Stimulated activated CD4-positive, alpha-beta T cell treated with anti-CD3 and anti-CD28 coated beads, Interleukin-2, amount 100 ng/mL, for 48 hours (primary cell): Measurements from ENCODE around the gene GDF15.
"Not testable (repeated sequence)": the region's sequence is repeated elsewhere in the genome, so short reads cannot be mapped to it uniquely, and the experiment has no call there.

Experiments used
- DNase-seq, 2 donors: peaks; one replicate each; pipeline ENCODE4 v3.0.0-alpha.2; 2020

Gene GDF15

GRCh38 chr19:18364826-18365528 is 21.0 kb upstream of the GDF15 start:
- no peak for DNase-seq

DNA sequence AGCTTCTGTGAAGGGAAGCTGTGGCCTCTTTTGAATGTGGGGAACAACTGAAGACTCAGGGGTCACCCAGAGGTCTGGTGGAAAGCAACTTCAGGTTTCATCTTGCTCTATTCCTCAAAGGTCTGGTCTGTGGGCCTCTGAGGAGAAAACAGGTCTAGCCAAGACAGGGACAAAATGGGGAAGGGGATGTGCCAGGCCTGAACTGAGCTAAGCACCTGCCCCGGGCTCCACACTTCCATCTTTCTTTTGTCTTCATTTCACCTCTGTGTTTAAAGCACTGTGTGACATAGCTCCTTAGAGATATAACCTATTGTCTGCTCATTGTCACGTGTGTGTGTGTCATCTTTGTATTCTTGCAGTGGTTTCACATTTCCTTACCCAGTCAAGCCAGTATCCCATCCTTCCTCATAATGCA is 19.9 kb upstream of the GDF15 start:
- no peak for DNase-seq

- DNase-seq, result no peak
These were observed 17.3 kb upstream of the GDF15 start for GRCh38 chr19:18368504-18369222.

GRCh38 chr19:18373407-18373891 is 12.5 kb upstream of the GDF15 start:
- DNase-seq, result no peak

DNA sequence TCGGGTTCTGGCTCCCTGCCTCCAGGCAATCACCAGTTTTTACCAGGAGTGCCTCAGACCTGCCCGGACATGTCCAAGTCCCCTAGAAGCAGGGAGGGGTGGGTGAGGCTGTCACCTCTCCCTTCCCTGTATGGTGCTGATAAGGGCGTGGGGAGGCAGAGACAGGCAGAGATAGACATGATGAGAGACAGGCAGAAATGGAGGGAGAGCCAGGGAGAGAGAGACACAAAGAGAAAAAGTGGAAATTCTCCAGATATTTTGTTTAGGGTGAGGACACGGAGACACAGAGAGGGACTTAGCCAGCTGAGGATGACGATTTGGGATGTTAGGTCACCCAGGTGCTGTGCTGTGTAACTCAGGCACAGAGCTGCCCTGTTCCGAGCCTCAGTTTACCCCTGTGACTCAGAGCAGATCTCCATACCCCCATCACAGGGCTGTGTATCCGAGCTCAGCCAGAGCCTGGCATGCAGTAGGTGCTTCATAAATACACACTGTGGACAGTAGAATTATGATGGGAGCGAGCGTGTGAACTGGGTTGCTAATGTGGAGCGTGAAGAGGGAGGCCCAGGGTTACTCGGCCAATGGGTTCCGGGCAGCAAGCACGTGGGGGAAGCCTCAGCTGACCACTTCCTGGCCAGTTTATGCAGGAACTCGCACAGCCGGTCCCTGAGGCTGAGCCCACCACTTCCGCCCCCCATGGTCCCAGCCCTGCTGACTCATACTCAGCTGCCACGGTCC is 11.9 kb upstream of the GDF15 start:
- DNase-seq, result peak; percentile 30 to 36

DNA sequence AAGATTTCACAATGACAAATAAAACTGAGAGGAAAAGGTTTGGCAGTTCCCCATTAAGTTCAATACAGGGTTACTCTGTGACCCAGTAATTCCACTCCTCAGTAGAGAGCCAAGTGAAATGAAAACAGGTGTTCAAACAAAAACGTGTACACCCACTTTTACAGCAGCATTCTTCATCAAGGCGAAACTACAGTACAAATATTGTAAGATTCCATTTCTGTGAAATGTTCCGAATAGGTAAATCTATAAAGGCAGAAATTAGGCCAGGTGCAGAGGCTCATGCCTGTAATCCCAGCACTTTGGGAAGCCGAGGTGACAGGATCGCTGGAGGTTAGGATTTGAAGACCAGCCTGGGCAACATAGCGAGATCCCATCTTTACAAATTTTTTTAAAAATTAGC is 8.9 kb upstream of the GDF15 start:
- DNase-seq, result no peak

DNA sequence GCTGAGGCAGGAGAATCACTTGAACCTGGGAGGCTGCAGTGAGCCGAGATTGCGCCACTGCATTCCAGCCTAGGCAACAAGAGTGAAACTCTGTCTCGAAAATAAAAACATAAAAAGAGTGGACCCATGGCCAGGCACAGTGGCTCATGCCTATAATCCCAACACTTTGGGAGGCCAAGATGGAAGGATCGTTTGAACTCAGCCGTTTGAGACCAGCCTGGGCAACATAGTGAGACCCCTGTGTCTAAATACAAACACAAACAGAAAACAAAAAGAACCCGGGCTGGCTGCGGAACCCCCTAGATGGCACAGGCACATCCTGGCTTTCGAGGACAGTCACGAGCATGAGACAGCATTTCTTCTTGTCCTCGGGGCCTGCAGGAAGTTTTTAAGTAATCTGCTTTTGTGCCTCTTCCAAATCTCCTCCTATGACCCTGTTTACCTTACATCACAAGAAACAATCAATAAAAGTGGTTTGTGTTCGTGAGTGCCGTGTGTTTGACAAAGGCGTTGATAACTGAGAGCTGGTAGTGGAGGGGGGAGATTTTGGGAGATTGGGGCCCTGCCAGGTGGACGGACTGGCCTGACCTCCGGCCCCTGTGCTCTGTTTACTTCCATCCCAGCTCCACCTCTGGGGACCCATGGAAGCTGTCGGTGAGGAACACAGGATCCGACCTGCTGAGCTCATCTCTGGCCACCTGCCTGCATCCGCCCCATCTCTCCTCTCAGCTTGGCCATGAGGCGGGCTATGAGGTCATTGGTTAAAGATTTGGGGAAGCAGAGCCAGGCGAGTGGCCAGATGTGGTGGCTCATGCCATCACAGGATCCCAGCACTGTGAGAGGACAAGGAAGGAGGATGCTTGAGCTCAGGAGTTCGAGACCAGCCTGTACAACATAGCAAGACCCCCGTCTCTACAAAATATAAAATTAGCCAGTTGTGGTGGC is 5.9 kb upstream of the GDF15 start:
- no peak for DNase-seq

- DNase-seq, result no peak
These were observed 5.1 kb upstream of the GDF15 start for GRCh38 chr19:18380843-18381242.

DNA sequence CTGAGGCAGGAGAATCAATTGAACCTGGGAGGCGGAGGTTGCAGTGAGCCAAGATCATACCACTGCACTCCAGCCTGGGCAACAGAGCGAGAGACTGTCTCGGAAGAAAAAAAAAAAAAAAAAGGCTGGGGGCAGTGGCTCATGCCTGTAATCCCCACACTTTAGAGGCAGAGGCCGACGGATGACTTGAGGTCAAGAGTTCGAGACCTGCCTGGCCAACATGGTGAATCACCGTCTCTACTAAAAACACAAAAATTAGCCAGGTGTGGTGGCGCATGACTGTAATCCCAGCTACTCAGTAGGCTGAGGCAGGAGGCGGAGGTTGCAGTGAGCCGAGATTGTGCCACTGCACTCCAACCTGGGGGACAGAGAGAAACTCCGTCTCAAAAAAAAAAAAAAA is 2.3 kb upstream of the GDF15 start:
- DNase-seq, result not testable (repeated sequence)

- no peak for DNase-seq
These were observed 1.2 kb upstream of the GDF15 start for GRCh38 chr19:18384775-18385174.

DNA sequence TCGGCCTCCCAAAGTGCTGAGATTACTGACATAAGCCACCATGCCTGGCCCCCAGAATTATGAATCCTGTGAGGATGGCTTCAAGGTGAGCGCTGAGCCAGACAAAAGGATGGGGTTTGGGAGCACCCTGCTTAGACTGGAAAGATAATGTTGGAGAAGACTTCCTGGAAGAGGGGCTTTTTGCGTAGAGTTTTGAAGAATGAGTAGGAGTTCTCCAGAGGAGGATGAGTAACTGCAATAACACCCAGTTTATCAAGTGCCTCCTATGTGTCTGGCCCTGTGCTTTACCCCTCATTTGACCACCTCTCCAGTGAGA is 641 bp upstream of the GDF15 start:
- no peak for DNase-seq

GRCh38 chr19:18386543-18387271 is 749 bp downstream of the GDF15 start:
- no peak for DNase-seq

DNA sequence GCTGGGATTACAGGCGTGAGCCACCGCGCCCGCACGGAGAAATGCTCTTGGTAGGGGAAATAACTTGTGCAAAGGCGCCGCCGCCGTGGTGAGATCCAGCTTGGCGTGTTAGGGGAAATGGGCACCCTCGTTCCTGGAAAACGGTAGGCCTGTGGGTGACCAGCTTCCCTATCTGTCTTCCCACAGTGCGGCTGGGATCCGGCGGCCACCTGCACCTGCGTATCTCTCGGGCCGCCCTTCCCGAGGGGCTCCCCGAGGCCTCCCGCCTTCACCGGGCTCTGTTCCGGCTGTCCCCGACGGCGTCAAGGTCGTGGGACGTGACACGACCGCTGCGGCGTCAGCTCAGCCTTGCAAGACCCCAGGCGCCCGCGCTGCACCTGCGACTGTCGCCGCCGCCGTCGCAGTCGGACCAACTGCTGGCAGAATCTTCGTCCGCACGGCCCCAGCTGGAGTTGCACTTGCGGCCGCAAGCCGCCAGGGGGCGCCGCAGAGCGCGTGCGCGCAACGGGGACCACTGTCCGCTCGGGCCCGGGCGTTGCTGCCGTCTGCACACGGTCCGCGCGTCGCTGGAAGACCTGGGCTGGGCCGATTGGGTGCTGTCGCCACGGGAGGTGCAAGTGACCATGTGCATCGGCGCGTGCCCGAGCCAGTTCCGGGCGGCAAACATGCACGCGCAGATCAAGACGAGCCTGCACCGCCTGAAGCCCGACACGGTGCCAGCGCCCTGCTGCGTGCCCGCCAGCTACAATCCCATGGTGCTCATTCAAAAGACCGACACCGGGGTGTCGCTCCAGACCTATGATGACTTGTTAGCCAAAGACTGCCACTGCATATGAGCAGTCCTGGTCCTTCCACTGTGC is 2.4 kb downstream of the GDF15 start:
- DNase-seq, result peak; percentile 82 to 88

DNA sequence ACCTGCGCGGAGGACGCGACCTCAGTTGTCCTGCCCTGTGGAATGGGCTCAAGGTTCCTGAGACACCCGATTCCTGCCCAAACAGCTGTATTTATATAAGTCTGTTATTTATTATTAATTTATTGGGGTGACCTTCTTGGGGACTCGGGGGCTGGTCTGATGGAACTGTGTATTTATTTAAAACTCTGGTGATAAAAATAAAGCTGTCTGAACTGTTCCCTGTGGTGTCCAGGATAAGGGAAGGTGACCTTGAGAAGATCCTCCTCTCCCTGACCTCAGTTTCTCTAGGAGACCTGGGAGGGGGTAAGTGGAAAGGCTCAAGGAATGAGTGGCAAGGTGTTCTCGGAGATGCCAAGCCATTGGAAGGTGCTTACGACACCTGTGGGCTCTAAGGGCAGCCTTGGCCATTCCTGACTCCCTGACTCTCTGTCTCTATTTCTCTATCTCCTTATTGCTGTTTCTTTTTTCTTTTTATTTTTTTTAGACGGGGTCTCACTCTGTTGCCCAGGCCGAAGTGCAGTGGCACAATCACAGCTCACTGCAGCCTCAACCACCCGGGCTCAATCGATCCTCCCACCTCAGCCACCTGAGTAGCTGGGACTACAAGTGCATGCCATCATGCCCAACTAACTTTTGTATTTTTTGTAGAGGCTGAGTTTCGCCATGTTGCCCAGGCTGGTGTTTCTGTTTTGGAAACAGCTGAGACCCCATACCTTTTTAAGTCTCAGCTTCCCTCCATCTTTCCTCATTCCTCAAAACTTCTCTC is 3.2 kb downstream of the GDF15 start:
- no peak for DNase-seq

- DNase-seq, result no peak
These were observed 3.7 kb downstream of the GDF15 start for GRCh38 chr19:18389726-18390064.

DNA sequence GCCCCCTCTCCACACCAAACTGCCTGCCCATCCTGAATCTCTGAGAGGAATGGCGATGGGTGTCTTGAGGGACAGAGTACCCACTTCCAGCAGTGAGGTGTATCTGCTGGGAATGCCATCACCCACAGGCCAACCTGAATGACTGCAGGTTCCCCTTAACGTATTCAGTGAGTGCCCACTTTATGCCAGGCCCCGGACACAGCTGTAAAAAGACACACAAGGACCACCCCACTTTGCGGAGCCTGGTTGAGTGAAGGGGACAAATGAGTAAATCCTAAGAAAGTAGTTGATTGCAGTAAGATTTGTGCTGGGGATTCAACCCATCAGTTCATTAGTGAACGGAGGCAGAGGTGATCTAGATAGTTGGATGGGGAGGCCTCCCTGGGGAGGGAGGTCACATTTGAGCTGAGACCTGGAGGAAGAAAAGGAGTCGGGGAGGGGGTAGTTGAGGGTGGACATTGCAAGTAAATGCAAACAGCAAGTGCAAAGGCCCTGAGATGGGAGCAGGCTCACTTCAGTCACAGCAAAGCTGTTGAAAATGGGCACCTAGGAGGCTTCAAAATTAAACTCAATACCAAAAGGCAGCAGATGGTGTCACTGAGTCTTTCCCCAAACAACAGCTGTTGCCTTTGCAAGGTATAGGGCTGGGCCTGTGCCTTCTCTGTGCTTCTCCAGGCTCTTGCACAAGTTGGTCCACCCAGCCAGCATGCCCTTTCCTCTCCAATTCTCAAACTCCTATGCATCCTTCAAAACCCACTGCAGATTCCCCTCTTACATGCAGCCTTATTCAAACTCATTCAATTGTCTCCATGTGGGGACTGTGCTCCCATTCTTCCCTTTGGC is 4.3 kb downstream of the GDF15 start:
- DNase-seq, result no peak

- no peak for DNase-seq
These were observed 5.6 kb downstream of the GDF15 start for GRCh38 chr19:18391509-18392075.

- no peak for DNase-seq
These were observed 6.5 kb downstream of the GDF15 start for GRCh38 chr19:18392417-18392816.

DNA sequence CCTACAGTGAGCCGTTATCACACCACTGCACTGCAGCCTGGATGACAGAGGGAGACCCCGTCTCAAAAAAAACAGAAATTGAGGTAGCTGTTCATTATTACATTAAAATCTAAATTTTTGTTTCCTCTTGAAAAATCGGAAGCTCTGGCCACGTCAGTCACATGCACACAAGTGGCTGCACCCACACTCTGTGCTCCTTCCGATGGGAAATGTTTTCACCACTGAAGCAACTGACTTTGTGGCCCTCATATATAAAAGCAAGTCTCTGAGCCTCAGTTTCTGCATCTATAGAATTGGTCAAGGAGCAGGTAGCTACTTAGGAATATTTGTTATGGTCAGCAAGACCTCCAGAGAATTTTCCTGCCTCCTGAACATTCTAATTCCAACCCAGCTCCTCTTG is 7.0 kb downstream of the GDF15 start:
- no peak for DNase-seq
